HG03442 (cell line): ENCODE data around the gene PROZ.

ENCODE experiments used
- ATAC-seq: cut with Tn5 transposase; IDR thresholded peaks from one replicate; pipeline ENCODE4 v1.9.1; 2021; ENCODE audit warnings: mild to moderate bottlenecking, moderate library complexity; ENCODE audit not compliant: unreplicated experiment

Gene PROZ

GRCh38 chr13:113140677-113141600 lies 17.5 kb upstream of the PROZ start:
- no peak for ATAC-seq

GRCh38 chr13:113141601-113141970 lies 16.9 kb upstream of the PROZ start:
- no peak for ATAC-seq

GRCh38 chr13:113142876-113143275 lies 15.6 kb upstream of the PROZ start:
- ATAC-seq: no peak

GRCh38 chr13:113143466-113144254 lies 14.8 kb upstream of the PROZ start:
- ATAC-seq: no peak

GRCh38 chr13:113144255-113144629 lies 14.2 kb upstream of the PROZ start:
- ATAC-seq: no peak

GRCh38 chr13:113145496-113145895 lies 13.0 kb upstream of the PROZ start:
- no peak for ATAC-seq

GRCh38 chr13:113145911-113146598 lies 12.4 kb upstream of the PROZ start:
- ATAC-seq: no peak

GRCh38 chr13:113146750-113147149 lies 11.7 kb upstream of the PROZ start:
- ATAC-seq: no peak

GRCh38 chr13:113147206-113147605 lies 11.2 kb upstream of the PROZ start:
- no peak for ATAC-seq

GRCh38 chr13:113148407-113148806 lies 10.0 kb upstream of the PROZ start:
- no peak for ATAC-seq

- no peak for ATAC-seq
These were observed 9.4 kb upstream of the PROZ start for GRCh38 chr13:113148940-113149503.

GRCh38 chr13:113149711-113150549 lies 8.5 kb upstream of the PROZ start:
- no peak for ATAC-seq

GRCh38 chr13:113150550-113151365 lies 7.7 kb upstream of the PROZ start:
- ATAC-seq: no peak

GRCh38 chr13:113151745-113152690 lies 6.4 kb upstream of the PROZ start:
- no peak for ATAC-seq

GRCh38 chr13:113152691-113152983 lies 5.8 kb upstream of the PROZ start:
- ATAC-seq: no peak

GRCh38 chr13:113152984-113153809 lies 5.3 kb upstream of the PROZ start:
- peak; percentile 29 for ATAC-seq
